Activated CD4-positive, alpha-beta T cell treated with anti-CD3 and anti-CD28 coated beads, Interleukin-10, Interleukin-2, amounts not matched to agents 100 ng/mL and 50 ng/mL, durations not matched to agents 16 hours and 8 hours (primary cell): ENCODE measurements around the gene ISL2.

Experiments
- DNase-seq: peaks from one replicate; pipeline ENCODE4 v3.0.0-alpha.2; 2020

Gene ISL2

GRCh38 chr15:76380249-76380648 lies 43.7 kb downstream of the ISL2 start:
- DNase-seq, result no peak

GRCh38 chr15:76381366-76381765 lies 44.8 kb downstream of the ISL2 start:
- no peak for DNase-seq

GRCh38 chr15:76382987-76383728 lies 46.6 kb downstream of the ISL2 start:
- DNase-seq, result peak; percentile 27

- DNase-seq, result no peak
These were observed 47.8 kb downstream of the ISL2 start for GRCh38 chr15:76384409-76384808.

GRCh38 chr15:76386178-76386577 lies 49.6 kb downstream of the ISL2 start:
- DNase-seq, result no peak

GRCh38 chr15:76386926-76387325 lies 50.4 kb downstream of the ISL2 start:
- no peak for DNase-seq

- no peak for DNase-seq
These were observed 54.0 kb downstream of the ISL2 start for GRCh38 chr15:76390571-76390970.

GRCh38 chr15:76391309-76391708 lies 54.7 kb downstream of the ISL2 start:
- DNase-seq, result no peak

GRCh38 chr15:76391847-76392246 lies 55.3 kb downstream of the ISL2 start:
- no peak for DNase-seq
